ENCODE measurements around the gene JUND. TPM values are rescaled to one million over a fixed set of nuclear protein-coding genes. Genes with fewer than 3 reads are reported as not detected.

JUND gene
- total and polyA plus RNA-seq, 2 experiments from 2014 or later: 40.0 to 181 TPM

DNA sequence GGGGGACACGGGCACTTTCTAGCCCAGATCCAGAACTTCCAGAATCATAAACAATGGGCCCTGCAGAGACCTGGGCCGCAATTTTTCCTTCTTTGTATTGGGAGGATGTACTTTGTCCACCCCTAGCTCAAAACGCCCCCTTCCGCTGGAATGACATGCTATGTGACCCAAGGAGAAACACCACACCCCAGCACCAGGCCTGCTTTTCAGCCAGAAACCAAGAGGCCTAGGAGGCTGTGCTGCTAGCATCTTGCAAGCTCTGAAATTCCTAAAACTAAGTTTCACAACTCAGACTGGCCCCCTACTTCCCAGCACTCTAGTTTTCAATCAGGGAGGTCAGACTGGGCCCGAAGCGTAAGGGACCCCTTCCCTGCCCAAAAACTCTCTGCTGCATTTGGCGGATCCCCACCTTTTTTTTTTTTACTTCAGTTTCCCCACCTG lies 40.9 kb upstream of the JUND start:
- H3K36me3 Mint-ChIP-seq (ENCODE audit: low read depth): peaks cover 33% of the 10 kb centered on the region
- H2AFZ ChIP-seq: no peak overlapping the region
- H3K27ac Mint-ChIP-seq: peak overlapping the region; percentile 92
- peak overlapping the region; percentile 76 for H3K4me3 ChIP-seq
- H3K9me3 Mint-ChIP-seq: no peaks in the 10 kb centered on the region
- peak overlapping the region; percentile 92 for H3K4me3 Mint-ChIP-seq
- H3K4me2 ChIP-seq: peak overlapping the region; percentile 92
- H3K79me2 ChIP-seq (replicated peaks; ENCODE audit: insufficient read depth): peaks cover 52% of the 10 kb centered on the region
- H3K4me1 ChIP-seq (ENCODE audit: insufficient read depth): peaks cover 14% of the 10 kb centered on the region
- no peaks in the 10 kb centered on the region for H3K27me3 ChIP-seq (ENCODE audit: insufficient read depth)
- peaks cover 20% of the 10 kb centered on the region for H3K27me3 Mint-ChIP-seq (ENCODE audit: insufficient read depth, low read depth, poor library complexity)
- peak overlapping the region; percentile 91 for H3K27ac ChIP-seq (ENCODE audit: low read depth)
- H3K36me3 ChIP-seq (ENCODE audit: insufficient read depth): no peaks in the 10 kb centered on the region; the same call in 1 of the 2 replicates
- peaks cover 17% of the 10 kb centered on the region for H4K20me1 ChIP-seq (replicated peaks; ENCODE audit: insufficient read depth)
- peaks cover 32% of the 10 kb centered on the region for H3K4me1 Mint-ChIP-seq
- ATAC-seq (peak; percentile 48), DNase-seq (ENCODE audit: low spot score) (peak; percentile 81)
- no peak for TF ChIP-seq ZNF462 (CRISPR knock-in tag; IDR thresholded peaks at IDR 0.05)
- TF ChIP-seq, protein P1, sequence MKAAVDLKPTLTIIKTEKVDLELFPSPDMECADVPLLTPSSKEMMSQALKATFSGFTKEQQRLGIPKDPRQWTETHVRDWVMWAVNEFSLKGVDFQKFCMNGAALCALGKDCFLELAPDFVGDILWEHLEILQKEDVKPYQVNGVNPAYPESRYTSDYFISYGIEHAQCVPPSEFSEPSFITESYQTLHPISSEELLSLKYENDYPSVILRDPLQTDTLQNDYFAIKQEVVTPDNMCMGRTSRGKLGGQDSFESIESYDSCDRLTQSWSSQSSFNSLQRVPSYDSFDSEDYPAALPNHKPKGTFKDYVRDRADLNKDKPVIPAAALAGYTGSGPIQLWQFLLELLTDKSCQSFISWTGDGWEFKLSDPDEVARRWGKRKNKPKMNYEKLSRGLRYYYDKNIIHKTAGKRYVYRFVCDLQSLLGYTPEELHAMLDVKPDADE (IDR thresholded peaks at IDR 0.05): no peak
- TF ChIP-seq ZNF331 (CRISPR knock-in tag; IDR thresholded peaks at IDR 0.05; ENCODE audit: low read depth): no peak
- no peak for TF ChIP-seq STAT1 (IDR thresholded peaks at IDR 0.05; ENCODE audit: unreplicated experiment)
- TF ChIP-seq CTCF (conservative IDR thresholded peaks at IDR 0.05; ENCODE audit: low read depth in 2 of 2): peak; percentile 31 to 59
- TF ChIP-seq, protein P2, sequence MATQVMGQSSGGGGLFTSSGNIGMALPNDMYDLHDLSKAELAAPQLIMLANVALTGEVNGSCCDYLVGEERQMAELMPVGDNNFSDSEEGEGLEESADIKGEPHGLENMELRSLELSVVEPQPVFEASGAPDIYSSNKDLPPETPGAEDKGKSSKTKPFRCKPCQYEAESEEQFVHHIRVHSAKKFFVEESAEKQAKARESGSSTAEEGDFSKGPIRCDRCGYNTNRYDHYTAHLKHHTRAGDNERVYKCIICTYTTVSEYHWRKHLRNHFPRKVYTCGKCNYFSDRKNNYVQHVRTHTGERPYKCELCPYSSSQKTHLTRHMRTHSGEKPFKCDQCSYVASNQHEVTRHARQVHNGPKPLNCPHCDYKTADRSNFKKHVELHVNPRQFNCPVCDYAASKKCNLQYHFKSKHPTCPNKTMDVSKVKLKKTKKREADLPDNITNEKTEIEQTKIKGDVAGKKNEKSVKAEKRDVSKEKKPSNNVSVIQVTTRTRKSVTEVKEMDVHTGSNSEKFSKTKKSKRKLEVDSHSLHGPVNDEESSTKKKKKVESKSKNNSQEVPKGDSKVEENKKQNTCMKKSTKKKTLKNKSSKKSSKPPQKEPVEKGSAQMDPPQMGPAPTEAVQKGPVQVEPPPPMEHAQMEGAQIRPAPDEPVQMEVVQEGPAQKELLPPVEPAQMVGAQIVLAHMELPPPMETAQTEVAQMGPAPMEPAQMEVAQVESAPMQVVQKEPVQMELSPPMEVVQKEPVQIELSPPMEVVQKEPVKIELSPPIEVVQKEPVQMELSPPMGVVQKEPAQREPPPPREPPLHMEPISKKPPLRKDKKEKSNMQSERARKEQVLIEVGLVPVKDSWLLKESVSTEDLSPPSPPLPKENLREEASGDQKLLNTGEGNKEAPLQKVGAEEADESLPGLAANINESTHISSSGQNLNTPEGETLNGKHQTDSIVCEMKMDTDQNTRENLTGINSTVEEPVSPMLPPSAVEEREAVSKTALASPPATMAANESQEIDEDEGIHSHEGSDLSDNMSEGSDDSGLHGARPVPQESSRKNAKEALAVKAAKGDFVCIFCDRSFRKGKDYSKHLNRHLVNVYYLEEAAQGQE (IDR thresholded peaks at IDR 0.05; ENCODE audit: unreplicated experiment): no peak
- no peak for TF ChIP-seq NANOG (IDR thresholded peaks at IDR 0.05; ENCODE audit: borderline replicate concordance)
- no peak for TF ChIP-seq EZH2 (IDR thresholded peaks at IDR 0.05; ENCODE audit: low read depth, unreplicated experiment)
- H3K9me2 ChIP-seq (ENCODE audit: insufficient read depth): no peaks in the 10 kb centered on the region
- H3F3A ChIP-seq (replicated peaks; ENCODE audit: low read depth): peaks cover 38% of the 10 kb centered on the region; the same call in 1 of the 2 replicates
